ENCODE results near the gene PIP5K1C. TPM values are rescaled to one million over a fixed set of nuclear protein-coding genes. Genes with fewer than 3 reads are reported as not detected.
A peak's percentile ranks its signal among the peaks of the same experiment; 100 is the strongest.

The PIP5K1C gene
- total RNA-seq, 1 experiment from 2014 or later, result 26.9 TPM

DNA sequence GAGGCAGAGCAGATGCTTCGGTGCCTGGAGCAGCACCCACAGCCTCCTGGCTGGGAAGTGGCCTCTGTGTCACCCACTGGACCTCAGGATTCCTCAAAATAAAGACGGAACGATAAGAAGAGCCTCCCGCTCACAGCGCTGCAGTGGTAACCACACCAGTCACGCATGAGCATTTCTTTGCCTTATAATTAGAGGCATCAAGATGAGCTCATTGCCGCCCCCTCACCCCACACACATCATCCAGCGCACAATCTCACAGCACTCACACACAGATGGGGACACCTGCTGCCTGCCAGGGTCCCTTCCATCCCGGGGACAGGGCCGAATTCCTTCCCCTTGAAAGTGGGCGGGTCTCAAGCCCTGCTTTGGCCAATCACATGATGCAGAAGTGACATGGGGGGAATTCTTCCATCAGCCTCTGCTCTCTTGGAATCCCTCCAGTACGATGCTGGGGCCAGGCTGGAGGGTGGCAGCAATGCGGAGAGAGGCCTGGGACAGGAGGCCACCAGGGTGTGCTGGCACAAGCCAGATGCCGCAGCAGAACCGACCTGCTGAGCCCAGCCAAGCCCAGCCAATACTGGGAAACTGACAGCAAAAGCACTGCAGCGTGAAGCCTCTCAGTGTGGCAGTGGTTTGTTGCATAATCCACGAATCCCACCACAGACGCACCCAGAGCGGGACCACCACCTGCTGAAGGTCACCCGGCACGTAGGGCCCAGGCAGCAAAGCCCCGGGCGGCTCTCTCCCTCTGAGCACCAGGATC is 16.0 kb downstream of the PIP5K1C start:
- H3K9me2 ChIP-seq (ENCODE audit: insufficient read depth), result no peaks in the 10 kb centered on the region
- peak; percentile 41; the same call in 1 of the 2 replicates for ATAC-seq
- POLR2A ChIA-PET, result interaction anchor here (0.6 kb wide), 1 partner anchor 34 kb away, joined by 3 read pairs; no protein-coding TSS in a partner anchor
- no peak overlapping the region for H3K4me3 ChIP-seq (replicated peaks in 1 of 2; ENCODE audit: low read depth in 1 of 2, low read length in 2 of 2)
- intact Hi-C loops (cut with micrococcal nuclease), result no loop called here
- no peak for DNase-seq (ENCODE audit: low read depth, low spot score)
- H3K4me1 ChIP-seq (ENCODE audit: control insufficient read depth in 1 of 2, insufficient read depth in 2 of 2, low read length in 2 of 2), result peaks cover 0 to 8% of the 10 kb centered on the region in 2 experiments; a peak in 2 of 4 replicates
- CTCF ChIA-PET, result no interaction called here
- TF ChIP-seq SIN3A (IDR thresholded peaks at IDR 0.05; ENCODE audit: low read depth) (no peak), TCF7L2 (IDR thresholded peaks at IDR 0.05; ENCODE audit: borderline replicate concordance, extremely low read depth, insufficient read depth, insufficient read length) (no peak), POLR2A (IDR thresholded peaks at IDR 0.05; ENCODE audit: borderline replicate concordance, extremely low read depth, insufficient read depth, insufficient read length) (no peak), ELF1 (IDR thresholded peaks at IDR 0.05; ENCODE audit: borderline replicate concordance, low read depth) (no peak), RAD21 (IDR thresholded peaks at IDR 0.05; ENCODE audit: low read depth) (no peak), ZNF274 (IDR thresholded peaks at IDR 0.05; ENCODE audit: low read depth, low read length) (no peak), ZFX (IDR thresholded peaks at IDR 0.05) (no peak), POLR2AphosphoS5 (IDR thresholded peaks at IDR 0.05; ENCODE audit: low read depth, low read length) (no peak), YY1 (IDR thresholded peaks at IDR 0.05; ENCODE audit: extremely low read depth, insufficient replicate concordance, low read depth, low read length) (no peak), CBX3 (IDR thresholded peaks at IDR 0.05; ENCODE audit: low read depth) (no peak), EGR1 (IDR thresholded peaks at IDR 0.05; ENCODE audit: low read depth) (no peak), CEBPB (IDR thresholded peaks at IDR 0.05; ENCODE audit: low read depth) (no peak)
- TF ChIP-seq, protein P1, sequence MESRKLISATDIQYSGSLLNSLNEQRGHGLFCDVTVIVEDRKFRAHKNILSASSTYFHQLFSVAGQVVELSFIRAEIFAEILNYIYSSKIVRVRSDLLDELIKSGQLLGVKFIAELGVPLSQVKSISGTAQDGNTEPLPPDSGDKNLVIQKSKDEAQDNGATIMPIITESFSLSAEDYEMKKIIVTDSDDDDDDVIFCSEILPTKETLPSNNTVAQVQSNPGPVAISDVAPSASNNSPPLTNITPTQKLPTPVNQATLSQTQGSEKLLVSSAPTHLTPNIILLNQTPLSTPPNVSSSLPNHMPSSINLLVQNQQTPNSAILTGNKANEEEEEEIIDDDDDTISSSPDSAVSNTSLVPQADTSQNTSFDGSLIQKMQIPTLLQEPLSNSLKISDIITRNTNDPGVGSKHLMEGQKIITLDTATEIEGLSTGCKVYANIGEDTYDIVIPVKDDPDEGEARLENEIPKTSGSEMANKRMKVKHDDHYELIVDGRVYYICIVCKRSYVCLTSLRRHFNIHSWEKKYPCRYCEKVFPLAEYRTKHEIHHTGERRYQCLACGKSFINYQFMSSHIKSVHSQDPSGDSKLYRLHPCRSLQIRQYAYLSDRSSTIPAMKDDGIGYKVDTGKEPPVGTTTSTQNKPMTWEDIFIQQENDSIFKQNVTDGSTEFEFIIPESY (IDR thresholded peaks at IDR 0.05; ENCODE audit: extremely low read depth, insufficient replicate concordance, low read length), result no peak
- TF ChIP-seq, protein P2, sequence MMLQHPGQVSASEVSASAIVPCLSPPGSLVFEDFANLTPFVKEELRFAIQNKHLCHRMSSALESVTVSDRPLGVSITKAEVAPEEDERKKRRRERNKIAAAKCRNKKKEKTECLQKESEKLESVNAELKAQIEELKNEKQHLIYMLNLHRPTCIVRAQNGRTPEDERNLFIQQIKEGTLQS (IDR thresholded peaks at IDR 0.05), result no peak
- TF ChIP-seq, protein P3, sequence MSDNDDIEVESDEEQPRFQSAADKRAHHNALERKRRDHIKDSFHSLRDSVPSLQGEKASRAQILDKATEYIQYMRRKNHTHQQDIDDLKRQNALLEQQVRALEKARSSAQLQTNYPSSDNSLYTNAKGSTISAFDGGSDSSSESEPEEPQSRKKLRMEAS (IDR thresholded peaks at IDR 0.05), result no peak
- TF ChIP-seq, protein P4, sequence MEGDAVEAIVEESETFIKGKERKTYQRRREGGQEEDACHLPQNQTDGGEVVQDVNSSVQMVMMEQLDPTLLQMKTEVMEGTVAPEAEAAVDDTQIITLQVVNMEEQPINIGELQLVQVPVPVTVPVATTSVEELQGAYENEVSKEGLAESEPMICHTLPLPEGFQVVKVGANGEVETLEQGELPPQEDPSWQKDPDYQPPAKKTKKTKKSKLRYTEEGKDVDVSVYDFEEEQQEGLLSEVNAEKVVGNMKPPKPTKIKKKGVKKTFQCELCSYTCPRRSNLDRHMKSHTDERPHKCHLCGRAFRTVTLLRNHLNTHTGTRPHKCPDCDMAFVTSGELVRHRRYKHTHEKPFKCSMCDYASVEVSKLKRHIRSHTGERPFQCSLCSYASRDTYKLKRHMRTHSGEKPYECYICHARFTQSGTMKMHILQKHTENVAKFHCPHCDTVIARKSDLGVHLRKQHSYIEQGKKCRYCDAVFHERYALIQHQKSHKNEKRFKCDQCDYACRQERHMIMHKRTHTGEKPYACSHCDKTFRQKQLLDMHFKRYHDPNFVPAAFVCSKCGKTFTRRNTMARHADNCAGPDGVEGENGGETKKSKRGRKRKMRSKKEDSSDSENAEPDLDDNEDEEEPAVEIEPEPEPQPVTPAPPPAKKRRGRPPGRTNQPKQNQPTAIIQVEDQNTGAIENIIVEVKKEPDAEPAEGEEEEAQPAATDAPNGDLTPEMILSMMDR (IDR thresholded peaks at IDR 0.05 in 2 of 3, conservative IDR thresholded peaks at IDR 0.05 in 1 of 3; ENCODE audit: borderline replicate concordance in 1 of 3, insufficient read depth in 1 of 3, low read depth in 2 of 3, low read length in 2 of 3), result no peak
- no peak overlapping the region for H3K27ac ChIP-seq (ENCODE audit: low read depth, low read length)
- no peaks in the 10 kb centered on the region for H3K27me3 ChIP-seq (ENCODE audit: insufficient read depth, low read length)
- H2AFZ ChIP-seq (ENCODE audit: low read depth, low read length, poor library complexity, severe bottlenecking), result no peak overlapping the region
- H3K36me3 ChIP-seq (ENCODE audit: control insufficient read depth in 1 of 2, insufficient read depth in 2 of 2, low read length in 2 of 2), result no peaks in the 10 kb centered on the region
- RAD21 ChIA-PET (ENCODE audit: low non-redundant PET in 1 of 2, low total read pairs in 2 of 2, uncharacterized antibody in 2 of 2, unreplicated experiment in 2 of 2), result no interaction called here
- BruUV-seq (replicated peaks), result no TSS peak
- H3K4me2 ChIP-seq (ENCODE audit: low read length), result no peak overlapping the region
- no peak overlapping the region for H3K9ac ChIP-seq (ENCODE audit: low read length)
- H4K20me1 ChIP-seq (ENCODE audit: insufficient read depth), result no peaks in the 10 kb centered on the region
- H3K9me3 ChIP-seq (ENCODE audit: control insufficient read depth in 1 of 2, insufficient read depth in 1 of 2, low read depth in 1 of 2, low read length in 2 of 2), result no peaks in the 10 kb centered on the region
- peaks cover 16% of the 10 kb centered on the region; the same call in 1 of the 2 replicates for H3K79me2 ChIP-seq (ENCODE audit: insufficient read depth, low read length)
